GM12801 (cell line): ENCODE measurements around the gene LTO1.

Experiments used
- CTCF ChIP-seq: IDR thresholded peaks from one replicate; pipeline ENCODE4 v1.5.1; 2011; ENCODE audit warnings: control low read depth; ENCODE audit not compliant: insufficient read length; ENCODE audit errors: extremely low read depth

The LTO1 gene

GRCh38 chr11:69662806-69663205 is 12.3 kb downstream of the LTO1 start:
- no peak for TF ChIP-seq CTCF

GRCh38 chr11:69662021-69662698 is 13.0 kb downstream of the LTO1 start:
- no peak for TF ChIP-seq CTCF

- no peak for TF ChIP-seq CTCF
Observed at GRCh38 chr11:69661413-69661715, 13.8 kb downstream of the LTO1 start.

GRCh38 chr11:69660001-69660500 is 15.1 kb downstream of the LTO1 start:
- TF ChIP-seq CTCF = no peak

- TF ChIP-seq CTCF = no peak
Observed at GRCh38 chr11:69659591-69659990, 15.6 kb downstream of the LTO1 start.

- no peak for TF ChIP-seq CTCF
Observed at GRCh38 chr11:69658626-69659450, 16.3 kb downstream of the LTO1 start.

GRCh38 chr11:69657911-69658625 is 17.1 kb downstream of the LTO1 start:
- no peak for TF ChIP-seq CTCF
